Astrocyte (in vitro differentiated cells and primary cell): ENCODE measurements around the gene PRMT3. TPM values are rescaled to one million over a fixed set of nuclear protein-coding genes. Genes with fewer than 3 reads are reported as not detected.

ENCODE experiments used
- DNase-seq: peaks from one replicate; pipeline ENCODE4 v3.0.0-alpha.2; 2010; ENCODE audit warnings: low read depth
- FAIRE-seq: peaks from 2 replicates; lab custom pipeline; 2011; peaks lifted over from hg19 to GRCh38; lab: Jason Lieb, UNC
- H2AFZ ChIP-seq: 2 replicates; pipeline ENCODE4 v1.6.0; 2012; ENCODE audit warnings: low read depth, low read length, inconsistent platforms
- H3K27ac ChIP-seq: 2 replicates; pipeline ENCODE4 v1.5.1; 2011; ENCODE audit warnings: low read depth, low read length, inconsistent platforms
- H3K27me3 ChIP-seq: 2 replicates; pipeline ENCODE4 v1.6.0; 2011; ENCODE audit warnings: low read length, inconsistent platforms; ENCODE audit not compliant: insufficient read depth
- H3K36me3 ChIP-seq: 2 replicates; pipeline ENCODE4 v1.5.1; 2011; ENCODE audit warnings: low read length, inconsistent platforms; ENCODE audit not compliant: insufficient read depth
- H3K4me1 ChIP-seq: 2 replicates; pipeline ENCODE4 v1.5.1; 2011; ENCODE audit warnings: low read length, inconsistent platforms; ENCODE audit not compliant: insufficient read depth
- H3K4me2 ChIP-seq: 2 replicates; pipeline ENCODE4 v1.6.0; 2012; ENCODE audit warnings: low read length, inconsistent platforms
- H3K4me3 ChIP-seq: 2 replicates; pipeline ENCODE4 v1.5.1; 2011; ENCODE audit warnings: low read depth, mild to moderate bottlenecking, low read length, inconsistent platforms; ENCODE audit not compliant: insufficient read depth
- H3K79me2 ChIP-seq: 2 replicates; pipeline ENCODE4 v1.6.0; 2012; ENCODE audit warnings: mild to moderate bottlenecking, low read length, inconsistent platforms; ENCODE audit not compliant: insufficient read depth
- H3K9ac ChIP-seq: 2 replicates; pipeline ENCODE4 v1.6.0; 2012; ENCODE audit warnings: mild to moderate bottlenecking, low read length, inconsistent platforms
- H3K9me3 ChIP-seq: 2 replicates; pipeline ENCODE4 v1.5.1; 2012; ENCODE audit warnings: low read depth, mild to moderate bottlenecking, low read length, inconsistent platforms; ENCODE audit not compliant: insufficient read depth
- H4K20me1 ChIP-seq: 2 replicates; pipeline ENCODE4 v1.6.0; 2012; ENCODE audit warnings: low read length, inconsistent platforms; ENCODE audit not compliant: insufficient read depth
- H3K27ac Mint-ChIP-seq: one replicate; pipeline ENCODE4 v1.8.0; 2021; ENCODE audit warnings: mild to moderate bottlenecking, mixed read lengths; ENCODE audit not compliant: unreplicated experiment
- H3K27me3 Mint-ChIP-seq: one replicate; pipeline ENCODE4 v1.8.0; 2021; ENCODE audit warnings: low read depth, mixed read lengths; ENCODE audit not compliant: unreplicated experiment
- H3K36me3 Mint-ChIP-seq: one replicate; pipeline ENCODE4 v1.8.0; 2021; ENCODE audit warnings: low read depth, mixed read lengths; ENCODE audit not compliant: unreplicated experiment
- H3K4me1 Mint-ChIP-seq: one replicate; pipeline ENCODE4 v1.8.0; 2021; ENCODE audit warnings: low read depth, mixed read lengths; ENCODE audit not compliant: unreplicated experiment
- H3K4me3 Mint-ChIP-seq: one replicate; pipeline ENCODE4 v1.8.0; 2021; ENCODE audit warnings: mild to moderate bottlenecking, moderate library complexity, mixed read lengths; ENCODE audit not compliant: unreplicated experiment
- H3K9me3 Mint-ChIP-seq: one replicate; pipeline ENCODE4 v1.8.0; 2021; ENCODE audit warnings: mild to moderate bottlenecking, mixed read lengths; ENCODE audit not compliant: unreplicated experiment
- EZH2 ChIP-seq: IDR thresholded peaks from 2 replicates; pipeline ENCODE4 v1.6.1; 2012; ENCODE audit warnings: mild to moderate bottlenecking, low read length, inconsistent platforms; ENCODE audit not compliant: insufficient read depth
- total RNA-seq: library from RNA; stranded (reverse); gene quantifications from 2 replicates; pipeline ENCODE4 v1.2.1, GENCODE V29; 2021
- TF ChIP-seq, protein P1 (sequence below): IDR thresholded peaks from 2 replicates; pipeline ENCODE4 v1.5.1; 2011; ENCODE audit warnings: low read depth, mild to moderate bottlenecking, inconsistent platforms, low read length, moderate library complexity; ENCODE audit not compliant: insufficient read depth

Gene PRMT3
- total RNA-seq, 1 donor from 2014 or later, result 10.5 TPM

DNA sequence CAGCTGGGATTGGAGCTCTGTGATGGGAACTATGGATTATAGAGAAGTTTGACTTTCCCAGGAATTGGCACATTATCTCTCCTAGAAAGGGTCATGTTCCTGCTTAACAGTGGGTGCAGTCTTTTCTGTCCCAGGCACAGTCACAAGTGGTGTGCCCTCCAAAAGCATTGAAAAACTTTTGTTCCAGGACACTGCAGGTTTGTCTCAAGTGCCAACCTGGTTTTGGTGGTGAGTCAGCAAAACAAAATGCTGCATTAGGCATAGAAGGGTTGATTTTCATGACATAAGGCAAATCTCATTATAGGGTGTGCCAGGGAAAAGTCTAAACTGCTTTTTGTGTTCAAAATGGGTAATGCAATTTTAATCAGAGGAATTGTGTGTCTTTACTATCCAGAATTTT is 19.1 kb upstream of the PRMT3 start:
- H3K27me3 ChIP-seq, result no peaks in the 10 kb centered on the region
- H3K27ac Mint-ChIP-seq, result peak overlapping the region; percentile 15
- no peaks in the 10 kb centered on the region for H3K27me3 Mint-ChIP-seq

DNA sequence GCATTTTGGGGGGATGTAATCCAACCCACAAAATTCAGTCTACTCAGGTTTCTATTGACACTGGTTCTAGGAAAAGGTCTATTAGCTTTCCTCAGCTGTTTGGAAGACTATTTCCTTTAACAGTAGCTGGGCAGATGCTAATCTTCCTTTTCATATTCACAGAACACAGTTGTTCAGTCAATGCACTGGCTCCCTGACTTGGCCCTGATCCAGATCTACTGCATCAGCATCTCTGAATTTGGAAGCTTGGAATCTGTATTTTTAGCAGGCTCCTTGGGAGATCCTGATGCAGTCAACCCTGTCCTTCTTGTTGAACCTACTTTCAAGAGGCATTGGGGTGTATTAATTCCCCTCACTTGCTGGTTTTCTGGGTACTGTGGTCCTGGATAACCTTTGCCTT is 17.7 kb upstream of the PRMT3 start:
- Mint-ChIP-seq H3K9me3 (no peaks in the 10 kb centered on the region), H3K36me3 (peaks cover 3% of the 10 kb centered on the region), H3K4me3 (no peak overlapping the region), H3K27ac (no peak overlapping the region), H3K27me3 (no peaks in the 10 kb centered on the region), H3K4me1 (peaks cover 18% of the 10 kb centered on the region)
- Histone ChIP-seq H4K20me1 (no peaks in the 10 kb centered on the region), H2AFZ (no peak overlapping the region), H3K4me3 (no peak overlapping the region), H3K4me2 (no peak overlapping the region), H3K9ac (no peak overlapping the region), H3K27me3 (no peaks in the 10 kb centered on the region), H3K4me1 (peaks cover 12% of the 10 kb centered on the region), H3K9me3 (no peaks in the 10 kb centered on the region), H3K36me3 (no peaks in the 10 kb centered on the region), H3K27ac (no peak overlapping the region), H3K79me2 (no peaks in the 10 kb centered on the region)
- no peak for FAIRE-seq
- DNase-seq, result no peak
- no peak for TF ChIP-seq EZH2
- TF ChIP-seq, protein P1, sequence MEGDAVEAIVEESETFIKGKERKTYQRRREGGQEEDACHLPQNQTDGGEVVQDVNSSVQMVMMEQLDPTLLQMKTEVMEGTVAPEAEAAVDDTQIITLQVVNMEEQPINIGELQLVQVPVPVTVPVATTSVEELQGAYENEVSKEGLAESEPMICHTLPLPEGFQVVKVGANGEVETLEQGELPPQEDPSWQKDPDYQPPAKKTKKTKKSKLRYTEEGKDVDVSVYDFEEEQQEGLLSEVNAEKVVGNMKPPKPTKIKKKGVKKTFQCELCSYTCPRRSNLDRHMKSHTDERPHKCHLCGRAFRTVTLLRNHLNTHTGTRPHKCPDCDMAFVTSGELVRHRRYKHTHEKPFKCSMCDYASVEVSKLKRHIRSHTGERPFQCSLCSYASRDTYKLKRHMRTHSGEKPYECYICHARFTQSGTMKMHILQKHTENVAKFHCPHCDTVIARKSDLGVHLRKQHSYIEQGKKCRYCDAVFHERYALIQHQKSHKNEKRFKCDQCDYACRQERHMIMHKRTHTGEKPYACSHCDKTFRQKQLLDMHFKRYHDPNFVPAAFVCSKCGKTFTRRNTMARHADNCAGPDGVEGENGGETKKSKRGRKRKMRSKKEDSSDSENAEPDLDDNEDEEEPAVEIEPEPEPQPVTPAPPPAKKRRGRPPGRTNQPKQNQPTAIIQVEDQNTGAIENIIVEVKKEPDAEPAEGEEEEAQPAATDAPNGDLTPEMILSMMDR, result no peak

More for the DNA sequence above, 19.1 kb upstream of the PRMT3 start:
- peaks cover 18% of the 10 kb centered on the region for H3K4me1 Mint-ChIP-seq
- Histone ChIP-seq H2AFZ (no peak overlapping the region), H3K79me2 (no peaks in the 10 kb centered on the region), H3K4me2 (no peak overlapping the region), H3K4me3 (no peak overlapping the region), H3K27ac (peak overlapping the region; percentile 81), H3K9ac (no peak overlapping the region), H3K4me1 (peaks cover 18% of the 10 kb centered on the region), H3K36me3 (no peaks in the 10 kb centered on the region), H3K9me3 (no peaks in the 10 kb centered on the region), H4K20me1 (no peaks in the 10 kb centered on the region)
- H3K36me3 Mint-ChIP-seq, result peaks cover 3% of the 10 kb centered on the region
- FAIRE-seq, result no peak
- TF ChIP-seq, protein P1, result no peak
- TF ChIP-seq EZH2, result no peak
- H3K9me3 Mint-ChIP-seq, result peaks cover 3% of the 10 kb centered on the region
- H3K4me3 Mint-ChIP-seq, result no peak overlapping the region
- DNase-seq, result no peak

DNA sequence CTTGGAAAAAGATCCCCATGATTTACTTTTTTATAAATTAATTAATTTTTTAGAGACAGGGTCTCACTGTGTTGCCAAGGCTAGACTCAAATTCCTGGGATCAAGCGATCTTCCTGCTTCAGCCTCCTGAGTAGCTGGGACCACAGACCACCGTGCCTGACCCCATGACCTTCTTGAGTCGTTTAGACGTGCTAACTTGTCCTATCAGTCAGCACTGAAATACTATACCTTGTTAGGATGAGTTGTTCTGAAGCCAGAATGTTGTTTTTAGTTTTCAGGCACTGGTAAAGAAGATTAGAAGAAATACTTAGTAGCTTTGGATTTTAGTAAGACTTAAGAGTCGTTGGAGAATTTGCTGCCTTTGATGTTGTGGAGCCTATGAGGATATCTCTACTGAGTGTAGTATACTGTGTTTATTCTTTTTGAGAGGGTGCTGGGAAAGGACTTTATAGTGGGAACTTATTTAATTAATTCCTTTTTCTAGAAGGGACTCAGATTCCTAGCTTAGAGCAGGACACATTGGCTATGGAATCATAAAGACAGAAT is 15.4 kb upstream of the PRMT3 start:
- Histone ChIP-seq H3K27ac (no peak overlapping the region), H3K36me3 (no peaks in the 10 kb centered on the region), H3K9me3 (no peaks in the 10 kb centered on the region), H3K4me1 (peaks cover 10% of the 10 kb centered on the region), H3K27me3 (no peaks in the 10 kb centered on the region), H3K4me2 (no peak overlapping the region), H4K20me1 (no peaks in the 10 kb centered on the region), H3K9ac (no peak overlapping the region), H3K4me3 (no peak overlapping the region), H3K79me2 (no peaks in the 10 kb centered on the region), H2AFZ (no peak overlapping the region)
- DNase-seq, result no peak
- TF ChIP-seq, protein P1, result no peak
- TF ChIP-seq EZH2, result no peak
- Mint-ChIP-seq H3K27ac (no peak overlapping the region), H3K36me3 (peaks cover 3% of the 10 kb centered on the region), H3K4me1 (peaks cover 12% of the 10 kb centered on the region), H3K4me3 (no peak overlapping the region), H3K9me3 (no peaks in the 10 kb centered on the region), H3K27me3 (no peaks in the 10 kb centered on the region)
- FAIRE-seq, result no peak
